GM19328 (cell line): ENCODE results near the gene PAWR.
"Not testable (repeated sequence)": the region's sequence is repeated elsewhere in the genome, so short reads cannot be mapped to it uniquely, and the experiment has no call there.

Experiments
- ATAC-seq: cut with Tn5 transposase; IDR thresholded peaks from one replicate; pipeline ENCODE4 v1.9.1; 2021; ENCODE audit warnings: mild to moderate bottlenecking, moderate library complexity; ENCODE audit not compliant: unreplicated experiment

Gene PAWR

DNA sequence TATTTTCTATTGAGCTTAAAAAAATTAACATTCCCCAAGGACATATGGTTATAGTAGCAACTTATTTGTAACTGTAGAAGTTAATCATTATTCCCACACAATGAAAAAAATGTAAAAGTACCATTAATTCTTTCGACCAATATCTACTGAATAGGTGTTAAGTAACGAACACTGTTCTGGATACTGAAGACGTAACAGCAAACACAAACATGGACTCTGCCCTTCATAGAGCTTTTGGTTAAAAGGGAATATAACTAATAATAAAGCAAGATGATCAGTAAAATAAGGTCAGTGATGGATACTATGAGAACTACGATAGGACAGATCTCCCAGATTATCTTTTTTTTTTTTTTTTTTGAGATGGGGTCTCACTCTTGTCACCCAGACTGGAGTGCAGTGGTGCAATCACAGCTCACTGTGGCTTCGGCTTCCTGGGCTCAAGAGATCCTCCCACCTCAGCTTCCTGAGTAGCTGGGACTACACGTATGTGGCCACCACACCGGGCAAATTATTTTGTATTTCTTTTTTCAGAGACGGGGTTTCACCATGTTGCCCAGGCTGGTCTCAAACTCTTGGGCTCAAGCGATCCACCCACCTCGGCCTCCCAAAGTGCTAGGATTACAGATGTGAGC is 93.9 kb downstream of the PAWR start:
- no peak for ATAC-seq

DNA sequence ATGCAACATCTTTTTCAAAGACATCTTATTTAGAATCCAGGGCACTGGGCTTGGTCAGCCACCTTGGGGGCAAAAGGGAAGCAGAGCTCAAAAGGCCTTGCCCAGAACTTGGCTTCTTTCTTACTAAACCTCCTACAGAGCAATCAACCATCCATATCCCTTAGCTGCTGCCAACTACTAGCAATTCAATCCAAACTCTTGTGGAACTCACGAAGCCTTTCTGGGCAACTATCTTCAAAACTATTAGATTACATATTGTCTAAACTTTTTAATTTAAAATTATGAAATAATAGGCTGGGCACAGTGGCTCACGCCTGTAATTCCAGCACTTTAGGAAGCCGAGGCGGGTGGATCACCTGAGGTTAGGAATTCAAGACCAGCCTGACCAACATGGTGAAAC is 95.5 kb downstream of the PAWR start:
- ATAC-seq = no peak

DNA sequence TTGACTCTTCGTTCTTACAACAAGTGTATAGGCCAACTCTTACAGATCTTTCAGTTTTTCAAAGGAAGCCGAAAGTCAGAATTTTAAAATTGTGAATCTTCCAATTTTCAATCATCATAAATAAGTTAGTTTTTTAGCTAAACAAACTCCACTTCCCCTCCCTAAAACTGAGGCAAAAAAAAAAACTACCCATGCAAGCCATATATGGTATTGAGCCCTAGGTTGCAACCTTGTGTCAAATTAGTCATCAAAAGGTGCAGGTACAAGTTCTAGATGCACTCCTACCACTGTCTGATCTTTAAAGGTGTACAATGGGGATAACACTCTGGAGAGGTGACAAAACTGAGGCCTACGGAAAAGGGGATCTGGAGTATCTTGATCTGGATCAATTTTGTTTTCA is 97.9 kb downstream of the PAWR start:
- ATAC-seq = no peak

DNA sequence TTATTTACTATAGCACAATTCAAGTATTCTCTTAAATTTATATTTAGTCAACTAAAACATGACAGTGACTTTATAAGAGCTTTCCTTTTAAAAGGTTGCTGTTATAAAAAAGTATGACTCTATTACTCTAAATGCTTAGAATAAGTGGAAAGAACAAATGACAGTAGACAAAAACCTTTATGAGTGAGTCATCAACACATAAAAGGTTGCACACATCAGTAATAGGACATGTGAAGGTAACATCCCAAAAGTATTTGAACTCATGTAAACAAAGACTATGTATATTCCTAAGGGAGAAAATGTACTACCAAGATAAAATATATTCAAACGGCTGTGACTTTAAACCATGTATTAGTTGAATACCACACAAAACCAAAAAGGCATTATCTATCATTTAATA is 98.8 kb downstream of the PAWR start:
- ATAC-seq = no peak

DNA sequence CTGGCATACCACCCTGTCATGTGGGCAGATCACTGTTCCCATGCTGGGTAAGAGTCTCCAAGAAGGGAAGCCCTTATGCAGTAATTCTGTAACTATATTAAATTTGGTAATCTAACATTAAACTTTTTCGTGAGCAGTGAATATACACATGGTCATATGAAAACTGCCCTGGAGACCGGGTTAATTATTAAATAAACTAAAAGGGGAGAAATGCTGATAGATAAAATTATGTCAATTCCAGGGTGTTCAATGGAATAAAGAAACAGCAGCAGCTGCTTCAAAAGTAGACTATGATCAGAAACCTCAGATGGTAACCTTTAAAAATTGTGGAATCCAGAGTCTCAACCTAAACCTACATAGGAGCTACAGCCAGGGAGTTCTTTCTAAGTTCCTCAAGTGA is 100.0 kb downstream of the PAWR start:
- no peak for ATAC-seq

DNA sequence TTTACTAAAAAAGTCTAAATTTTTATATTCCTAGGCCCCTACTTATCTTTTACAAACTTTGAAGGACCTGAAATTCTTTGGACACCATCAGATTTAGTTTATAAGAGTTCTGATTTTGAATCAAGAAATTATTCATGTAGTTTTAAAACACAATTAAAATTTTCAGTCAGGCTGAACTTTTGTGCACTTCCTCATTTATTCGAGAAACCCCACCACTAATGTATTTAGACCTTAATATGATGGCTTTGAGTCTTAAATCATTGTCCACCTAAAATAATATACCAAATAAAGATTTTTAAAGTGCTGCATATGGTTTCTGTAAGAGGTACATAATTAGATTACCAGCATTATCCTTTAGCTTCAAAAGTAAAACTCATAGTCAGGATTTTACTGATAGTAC is 103.4 kb downstream of the PAWR start:
- no peak for ATAC-seq

DNA sequence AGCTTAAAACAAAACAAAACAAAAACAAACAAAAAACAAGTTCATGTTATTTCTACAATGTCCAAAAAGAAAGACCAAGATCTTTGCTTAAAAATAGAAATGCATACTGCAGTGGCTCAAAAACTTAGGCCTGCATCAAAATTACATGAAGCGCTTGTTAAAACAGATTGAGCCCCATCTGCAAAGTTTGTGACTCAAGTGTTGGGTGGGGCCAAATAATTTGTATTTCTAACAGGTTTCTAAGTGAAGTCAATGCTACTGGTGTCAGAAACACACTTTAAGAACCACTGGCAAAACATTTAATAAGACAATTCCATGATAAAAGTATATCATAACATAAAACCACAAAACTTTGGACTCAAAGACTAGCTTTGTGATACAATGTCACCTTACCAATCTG is 105.6 kb downstream of the PAWR start:
- ATAC-seq = no peak

DNA sequence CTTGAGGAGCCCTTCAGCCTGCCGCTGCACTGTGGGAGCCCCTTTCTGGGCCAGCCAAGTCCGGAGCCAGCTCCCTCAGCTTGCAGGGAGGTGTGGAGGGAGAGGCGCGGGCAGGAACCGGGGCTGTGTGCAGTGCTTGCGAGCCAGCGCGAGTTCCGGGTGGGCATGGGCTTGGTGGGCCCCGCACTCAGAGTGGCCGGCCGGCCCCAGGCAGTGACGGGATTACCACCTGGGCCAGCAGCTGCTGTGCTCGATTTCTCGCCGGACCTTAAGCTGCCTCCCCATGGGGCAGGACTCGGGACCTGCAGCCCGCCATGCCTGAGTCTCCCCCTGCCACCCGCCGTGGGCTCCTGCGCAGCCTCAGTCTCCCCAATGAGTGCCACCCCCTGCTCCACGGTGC is 116.9 kb downstream of the PAWR start:
- no peak for ATAC-seq

DNA sequence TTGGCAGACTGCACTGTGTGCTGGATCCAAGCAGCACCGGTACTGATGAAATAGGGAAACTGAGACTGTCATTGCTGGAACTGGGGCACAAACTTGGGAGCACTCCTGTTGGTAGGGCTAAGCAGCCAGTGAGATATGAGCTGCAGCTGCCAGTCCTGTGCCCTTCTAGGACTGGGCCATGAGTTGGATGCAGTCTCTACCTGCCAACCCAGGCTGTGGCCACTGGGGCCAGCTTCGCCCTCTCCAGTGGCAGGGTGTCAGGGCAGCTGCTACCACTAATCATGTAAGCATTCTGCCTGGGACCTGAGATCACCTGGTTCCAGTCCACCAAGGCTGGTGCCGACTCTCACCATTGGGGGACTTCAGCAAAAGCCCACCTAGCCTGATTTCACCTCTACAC is 121.1 kb downstream of the PAWR start:
- ATAC-seq = no peak

DNA sequence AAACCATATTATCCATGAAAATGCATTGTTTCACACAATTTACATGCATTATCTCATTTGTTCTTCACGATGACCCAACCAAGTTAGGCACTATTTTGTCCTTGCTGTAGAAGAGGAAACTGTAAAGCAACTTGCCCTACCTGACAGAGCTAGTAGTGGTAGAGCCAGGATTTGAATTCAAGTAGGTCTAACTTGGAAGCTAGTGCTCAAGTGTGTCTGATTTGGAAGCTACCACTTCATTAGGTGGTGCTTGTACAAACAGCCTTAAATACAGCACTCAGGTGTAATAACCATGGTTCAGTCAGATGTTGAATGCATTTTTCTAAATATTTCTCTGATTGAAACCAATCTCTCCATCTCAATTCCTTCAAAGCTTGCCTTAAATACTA is 123.6 kb downstream of the PAWR start:
- ATAC-seq = no peak

DNA sequence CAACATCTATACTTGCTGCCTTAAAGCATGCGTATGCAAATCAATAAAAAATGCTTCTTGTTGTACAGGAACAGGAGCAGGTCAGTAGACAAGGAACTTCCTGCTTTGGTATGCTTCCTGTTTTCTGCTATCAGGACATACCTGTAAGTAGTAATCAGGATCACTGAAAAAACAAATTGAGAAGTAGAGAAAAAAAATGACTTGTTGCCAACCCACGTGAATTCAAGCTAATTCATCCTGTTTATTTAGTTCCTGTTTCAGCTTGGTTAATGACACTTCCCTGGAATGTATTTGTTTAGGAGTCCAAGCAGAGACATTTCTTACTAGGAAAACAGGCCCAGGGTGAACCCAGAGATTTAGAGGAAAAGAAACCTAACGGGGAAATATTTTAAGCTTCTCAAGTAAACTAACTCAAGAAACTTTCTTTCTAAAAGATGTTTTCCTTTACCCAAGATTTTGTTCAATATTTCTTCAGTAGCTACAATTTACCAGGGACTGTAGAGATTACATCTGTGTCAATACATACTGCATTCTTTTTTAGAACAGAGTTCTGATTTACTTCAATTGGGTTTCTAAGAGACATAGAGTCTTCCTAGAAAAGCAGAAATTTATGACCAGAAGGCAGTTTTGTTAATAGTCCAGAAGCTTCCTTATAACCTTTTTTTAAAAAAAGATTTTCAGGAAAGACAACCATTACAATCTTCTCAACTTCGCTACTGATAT is 124.2 kb downstream of the PAWR start:
- ATAC-seq = no peak

DNA sequence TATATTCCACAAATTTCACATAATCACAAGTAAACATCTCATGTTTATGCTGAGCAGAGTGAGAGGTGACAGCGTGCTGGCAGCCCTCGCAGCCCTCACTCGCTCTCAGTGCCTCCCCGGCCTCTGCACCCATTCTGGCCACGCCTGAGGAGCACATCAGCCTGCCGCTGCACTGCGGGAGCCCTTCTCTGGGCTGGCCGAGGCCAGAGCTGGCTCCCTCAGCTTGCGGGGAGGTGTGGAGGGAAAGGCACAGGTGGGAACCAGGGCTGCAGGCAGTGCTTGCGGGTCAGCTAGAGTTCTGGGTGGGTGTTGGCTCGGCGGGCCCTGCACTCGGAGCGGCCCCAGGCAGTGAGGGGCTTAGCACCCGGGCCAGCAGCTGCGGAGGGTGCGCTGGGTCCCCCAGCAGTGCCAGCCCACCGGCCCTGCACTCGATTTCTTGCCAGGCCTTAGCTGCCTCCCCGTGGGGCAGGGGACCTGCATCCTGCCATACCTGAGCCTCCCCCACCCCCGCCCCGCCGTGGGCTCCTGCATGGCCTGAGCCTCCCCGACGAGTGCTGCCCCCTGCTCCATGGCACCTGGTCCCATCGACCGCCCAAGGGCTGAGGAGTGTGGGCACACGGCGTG is 125.9 kb downstream of the PAWR start:
- not testable (repeated sequence) for ATAC-seq

DNA sequence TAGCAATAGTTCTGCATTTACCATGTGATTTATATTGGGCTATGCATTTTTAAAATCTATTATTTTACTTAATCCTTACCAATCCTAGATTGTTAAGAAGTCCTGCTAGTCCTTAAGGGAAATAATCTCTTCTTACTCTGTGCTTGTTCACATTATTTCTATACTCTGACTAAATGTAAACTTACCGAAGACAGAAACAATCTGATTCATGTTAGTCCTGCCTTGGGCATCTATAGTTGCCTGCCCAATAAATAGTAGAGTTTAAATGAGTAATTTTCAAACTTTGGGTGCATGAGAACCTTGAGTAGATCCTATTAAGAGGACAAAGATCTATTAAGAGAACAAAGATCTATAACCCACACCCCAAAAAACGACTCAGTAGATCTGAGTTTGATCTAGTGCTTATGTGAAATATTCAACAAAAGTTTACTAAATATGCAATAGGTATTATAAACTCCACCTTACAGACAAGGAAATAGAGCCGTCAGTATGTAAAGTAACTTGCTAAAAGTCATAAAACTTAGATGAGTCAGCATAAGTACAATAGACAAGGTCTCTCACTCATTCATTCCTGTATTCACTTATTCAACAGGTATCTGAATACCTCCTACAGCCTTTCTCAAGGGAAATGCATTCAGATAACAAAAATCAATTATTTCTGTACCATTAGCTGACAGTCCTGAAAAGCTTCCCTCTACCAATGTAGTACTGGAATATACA is 127.6 kb downstream of the PAWR start:
- ATAC-seq = no peak

DNA sequence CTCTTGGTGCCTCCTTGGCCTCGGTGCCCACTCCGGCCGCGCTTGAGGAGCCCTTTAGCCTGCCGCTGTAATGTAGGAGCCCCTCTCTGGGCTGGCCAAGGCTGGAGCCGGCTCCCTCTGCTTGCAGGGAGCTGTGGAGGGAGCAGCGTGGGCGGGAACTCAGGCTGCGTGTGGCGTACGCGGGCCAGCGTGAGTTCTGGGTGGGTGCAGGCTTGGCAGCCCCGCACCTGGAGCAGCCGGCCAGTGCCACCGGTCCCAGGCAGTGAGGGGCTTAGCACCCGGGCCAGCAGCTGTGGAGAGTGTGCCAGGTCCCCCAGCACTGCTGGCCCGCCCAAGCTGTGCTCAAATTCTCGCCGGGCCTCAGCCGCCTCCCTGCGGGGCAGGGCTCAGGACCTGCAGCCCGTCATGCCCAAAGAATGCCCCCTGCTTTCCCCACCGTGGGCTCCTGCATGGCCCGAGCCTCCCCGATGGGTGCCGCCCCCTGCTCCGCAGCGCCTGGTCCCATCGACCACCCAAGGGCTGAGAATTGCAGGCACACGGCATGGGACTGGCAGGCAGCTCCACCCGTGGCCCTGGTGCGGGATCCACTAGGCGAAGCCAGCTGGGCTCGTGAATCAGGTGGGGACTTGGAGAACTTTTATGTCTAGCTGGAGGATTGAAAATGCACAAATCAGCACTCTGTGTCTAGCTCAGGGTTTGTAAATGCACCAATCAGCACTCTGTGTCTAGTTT is 129.2 kb downstream of the PAWR start:
- no peak for ATAC-seq

DNA sequence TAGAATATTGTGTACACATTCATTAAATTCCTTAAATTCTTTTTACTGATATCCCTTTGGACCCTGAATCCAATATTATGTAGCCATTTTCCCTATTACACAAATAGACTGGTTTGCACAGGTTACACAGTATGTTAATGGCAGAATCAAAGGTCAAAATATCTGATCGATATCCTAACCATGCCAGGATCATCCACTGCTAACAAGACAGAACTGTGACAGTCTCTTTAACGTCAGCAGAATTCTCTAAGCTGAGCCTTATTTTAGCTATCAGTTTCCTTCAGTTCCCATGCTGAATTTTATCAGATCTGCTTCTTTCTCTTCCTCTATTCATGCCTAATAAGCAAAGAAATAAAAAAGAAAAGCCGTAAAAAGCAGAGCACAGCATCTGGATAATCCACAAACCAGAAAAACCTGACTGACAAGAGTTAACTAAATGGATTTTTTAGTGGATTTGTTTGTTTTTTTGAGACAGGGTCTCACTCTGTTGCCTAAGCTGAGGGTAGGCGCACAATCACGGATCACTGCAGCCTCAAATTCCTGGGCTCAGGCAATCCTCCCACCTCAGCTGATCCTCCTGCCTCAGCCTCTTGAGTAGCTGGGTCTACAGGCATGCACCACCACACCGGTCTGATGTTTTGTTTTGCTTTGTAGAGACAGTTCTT is 130.4 kb downstream of the PAWR start:
- ATAC-seq = no peak

DNA sequence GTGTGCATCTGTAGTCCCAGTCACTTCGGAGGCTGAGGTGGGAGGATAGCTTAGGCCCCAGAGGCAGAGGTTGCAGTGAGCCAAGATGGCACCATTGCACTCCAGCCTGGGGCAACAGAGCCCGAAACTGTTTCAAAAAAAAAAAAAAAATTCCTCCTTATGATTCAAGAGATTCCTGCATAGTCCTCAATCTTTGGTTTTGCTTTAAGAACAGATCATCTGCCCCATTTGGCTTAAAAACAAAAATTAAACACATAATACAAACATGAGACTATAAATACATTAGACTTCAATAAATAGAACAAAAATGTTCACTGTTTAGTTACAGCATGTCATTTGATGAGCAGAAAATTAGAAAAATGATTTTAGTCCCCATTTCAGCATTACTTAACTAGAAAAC is 131.2 kb downstream of the PAWR start:
- no peak for ATAC-seq

DNA sequence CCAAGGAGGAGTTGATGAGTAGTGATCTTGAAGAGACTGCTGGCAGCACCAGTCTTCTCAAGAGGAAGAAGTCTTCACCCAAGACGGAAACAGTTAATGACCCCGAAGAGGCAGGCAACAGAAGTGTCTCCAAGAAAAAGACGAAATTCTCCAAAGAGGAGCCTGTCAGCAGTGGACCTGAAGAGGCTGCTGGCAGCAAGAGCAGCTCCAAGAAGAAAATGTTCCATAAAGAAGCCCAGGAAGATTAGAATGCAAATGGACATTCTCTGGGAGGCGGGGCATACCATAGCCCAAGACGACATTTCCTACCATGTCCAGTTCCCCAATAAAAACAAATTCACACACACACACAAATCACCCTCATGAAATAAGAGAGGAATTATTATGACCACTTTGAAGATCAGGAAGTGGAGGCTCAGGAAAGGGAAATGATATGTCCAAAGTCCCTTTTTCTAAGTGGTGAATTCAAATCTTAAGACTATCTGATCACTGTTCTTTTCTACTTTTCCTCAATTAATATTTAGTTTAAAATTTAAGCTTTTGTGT is 131.8 kb downstream of the PAWR start:
- ATAC-seq = no peak

DNA sequence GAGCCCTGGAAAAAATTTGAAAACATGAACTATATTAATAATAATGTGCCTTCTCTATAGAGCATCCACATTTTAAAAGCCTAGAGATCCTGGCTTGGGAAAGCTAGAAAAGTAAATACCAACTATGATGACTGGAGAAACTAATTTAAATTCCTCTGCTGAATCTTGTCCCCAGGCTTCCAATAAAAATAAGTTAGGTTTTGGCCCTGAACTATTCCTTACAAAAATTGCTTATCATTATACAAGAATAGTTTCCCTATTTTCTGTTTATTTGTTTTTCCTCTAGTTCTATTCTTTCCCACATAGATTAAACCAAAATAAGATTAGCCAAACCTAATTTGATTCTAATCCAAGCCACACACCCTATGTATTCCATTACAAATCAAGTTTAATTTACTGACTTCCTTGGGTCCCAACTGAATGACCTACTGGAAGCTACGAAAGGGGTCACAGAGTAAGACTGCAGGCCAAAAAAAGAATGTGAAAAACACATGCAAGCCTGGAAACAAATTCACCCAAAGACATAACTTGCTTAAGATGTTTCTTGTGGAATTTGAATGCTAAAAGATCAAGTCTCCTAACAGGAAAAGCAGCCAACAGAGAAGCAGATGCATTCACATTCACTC is 133.0 kb downstream of the PAWR start:
- ATAC-seq = no peak

DNA sequence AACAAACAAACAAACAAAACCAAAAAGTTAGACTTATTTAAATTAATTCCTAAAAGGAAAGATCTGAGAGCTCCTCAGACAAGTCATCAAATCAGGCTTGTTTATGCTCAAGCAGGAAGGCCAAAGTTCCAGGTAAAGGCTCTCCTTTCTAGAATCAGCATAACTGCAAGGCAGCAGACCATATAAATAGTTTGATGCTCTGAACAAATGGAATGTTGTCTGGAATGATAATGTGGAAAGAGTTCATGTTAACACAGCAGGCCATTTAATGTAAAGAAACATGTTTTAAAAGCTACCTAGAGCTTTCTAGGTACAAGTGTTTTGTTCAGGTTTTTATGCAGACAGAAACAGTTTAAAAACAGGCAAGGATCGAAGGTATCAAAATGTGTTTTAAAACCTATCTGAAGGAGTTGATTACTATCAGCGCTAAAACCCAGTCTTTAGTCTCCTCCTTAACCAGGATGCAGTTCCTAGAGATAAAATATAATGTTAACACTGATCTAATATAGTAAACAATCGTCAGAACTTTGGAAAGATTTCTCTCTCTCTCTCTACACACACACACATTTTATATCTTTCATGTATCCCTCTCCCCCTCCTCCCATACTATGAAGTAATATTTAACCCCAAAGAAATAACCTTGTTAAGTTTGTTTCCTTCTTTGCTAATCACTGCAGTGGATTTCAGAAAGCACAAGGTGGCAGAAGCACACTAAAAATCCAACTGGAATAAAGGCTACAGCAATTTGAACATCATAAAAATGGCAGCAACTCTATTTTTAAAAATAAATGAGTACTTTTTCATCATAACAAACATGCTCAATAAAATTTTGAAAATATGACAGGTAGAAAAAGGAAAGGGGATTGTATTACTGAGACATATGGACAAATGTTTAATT is 135.5 kb downstream of the PAWR start:
- ATAC-seq = no peak
